H9 (cell line): ENCODE measurements around the gene DAZAP1. TPM values are rescaled to one million over a fixed set of nuclear protein-coding genes. Genes with fewer than 3 reads are reported as not detected.

Experiments used
- DNase-seq: peaks from one replicate; pipeline ENCODE4 v3.0.0-alpha.2; 2017
- H2AFZ ChIP-seq: one replicate; pipeline ENCODE4 v1.6.1; 2013; ENCODE audit warnings: mild to moderate bottlenecking, low read length, control low read depth, moderate library complexity
- H2AK5ac ChIP-seq: 2 replicates; pipeline ENCODE4 v1.6.1; 2013; ENCODE audit warnings: low read length, control low read depth, mixed read lengths; ENCODE audit not compliant: insufficient read length
- H2BK120ac ChIP-seq: one replicate; pipeline ENCODE4 v1.6.1; 2013; ENCODE audit warnings: low read depth, mild to moderate bottlenecking, low read length, control low read depth, inconsistent platforms; ENCODE audit not compliant: poor library complexity, severe bottlenecking
- H2BK12ac ChIP-seq: 2 replicates; pipeline ENCODE4 v1.6.1; 2013; ENCODE audit warnings: low read length, control low read depth, mixed read lengths, low read depth; ENCODE audit not compliant: insufficient read length
- H2BK15ac ChIP-seq: 2 replicates; pipeline ENCODE4 v1.6.1; 2013; ENCODE audit warnings: low read depth, low read length, control low read depth
- H2BK20ac ChIP-seq: one replicate; pipeline ENCODE4 v1.6.1; 2013; ENCODE audit warnings: low read depth, mild to moderate bottlenecking, low read length, control low read depth, inconsistent platforms; ENCODE audit not compliant: poor library complexity, severe bottlenecking
- H2BK5ac ChIP-seq: 2 replicates; pipeline ENCODE4 v1.6.1; 2013; ENCODE audit warnings: low read length, control low read depth, mixed read lengths; ENCODE audit not compliant: insufficient read length
- H3K14ac ChIP-seq: 2 replicates; pipeline ENCODE4 v1.6.1; 2013; ENCODE audit warnings: low read length, control low read depth; ENCODE audit not compliant: insufficient read depth
- H3K18ac ChIP-seq: 2 replicates; pipeline ENCODE4 v1.6.1; 2013; ENCODE audit warnings: low read depth, mild to moderate bottlenecking, mixed read lengths, low read length, control low read depth; ENCODE audit not compliant: insufficient read length
- H3K23ac ChIP-seq: 2 replicates; pipeline ENCODE4 v1.6.1; 2013; ENCODE audit warnings: low read length, control low read depth, mixed read lengths, low read depth; ENCODE audit not compliant: insufficient read length
- H3K23me2 ChIP-seq: 2 replicates; pipeline ENCODE4 v1.6.1; 2013; ENCODE audit warnings: low read depth, mild to moderate bottlenecking, mixed read lengths, low read length, control low read depth; ENCODE audit not compliant: insufficient read length, poor library complexity, severe bottlenecking
- H3K27ac ChIP-seq: 2 replicates; pipeline ENCODE4 v1.5.1; 2013; ENCODE audit warnings: low read length, control low read depth, mixed read lengths, low read depth; ENCODE audit not compliant: insufficient read length
- H3K27me3 ChIP-seq: 2 replicates; pipeline ENCODE4 v1.6.1; 2013; ENCODE audit warnings: low read length, control low read depth, inconsistent platforms; ENCODE audit not compliant: insufficient read depth
- H3K4ac ChIP-seq: 2 replicates; pipeline ENCODE4 v1.6.1; 2013; ENCODE audit warnings: low read depth, mild to moderate bottlenecking, control low read depth, inconsistent platforms, low read length, moderate library complexity
- H3K4me1 ChIP-seq: 2 replicates; pipeline ENCODE4 v1.6.1; 2013; ENCODE audit warnings: low read length, control low read depth, inconsistent platforms; ENCODE audit not compliant: insufficient read depth
- H3K4me2 ChIP-seq: 2 replicates; pipeline ENCODE4 v1.6.1; 2013; ENCODE audit warnings: low read length, control low read depth, mixed read lengths; ENCODE audit not compliant: insufficient read length, insufficient read depth
- H3K56ac ChIP-seq: 2 replicates; pipeline ENCODE4 v1.6.1; 2013; ENCODE audit warnings: low read depth, mild to moderate bottlenecking, mixed read lengths, low read length, control low read depth; ENCODE audit not compliant: insufficient read length
- H3K79me1 ChIP-seq: 2 replicates; pipeline ENCODE4 v1.6.1; 2013; ENCODE audit warnings: low read depth, mild to moderate bottlenecking, moderate library complexity, low read length, control low read depth, inconsistent platforms; ENCODE audit not compliant: insufficient read depth, poor library complexity, severe bottlenecking
- H3K79me2 ChIP-seq: 2 replicates; pipeline ENCODE4 v1.6.1; 2013; ENCODE audit warnings: low read length, control low read depth, inconsistent platforms; ENCODE audit not compliant: insufficient read depth
- H3K9ac ChIP-seq: 2 replicates; pipeline ENCODE4 v1.6.1; 2013; ENCODE audit warnings: low read length, control low read depth, mixed read lengths; ENCODE audit not compliant: insufficient read length; ENCODE audit errors: extremely low read depth
- H3K9me3 ChIP-seq: one replicate; pipeline ENCODE4 v1.6.1; 2013; ENCODE audit warnings: low read depth, low read length, inconsistent platforms; ENCODE audit not compliant: control insufficient read depth
- H3T11ph ChIP-seq: one replicate; pipeline ENCODE4 v1.6.1; 2013; ENCODE audit warnings: mild to moderate bottlenecking, low read length, control low read depth, inconsistent platforms
- H4K20me1 ChIP-seq: one replicate; pipeline ENCODE4 v1.6.1; 2013; ENCODE audit not compliant: control insufficient read depth, insufficient read length, insufficient read depth
- H4K5ac ChIP-seq: 2 replicates; pipeline ENCODE4 v1.6.1; 2013; ENCODE audit warnings: low read depth, mild to moderate bottlenecking, mixed read lengths, low read length, control low read depth; ENCODE audit not compliant: insufficient read length
- H4K8ac ChIP-seq: replicated peaks from 2 replicates; pipeline ENCODE4 v1.6.1; 2013; ENCODE audit warnings: low read length, control low read depth, mixed read lengths, low read depth; ENCODE audit not compliant: insufficient read length
- H4K91ac ChIP-seq: 2 replicates; pipeline ENCODE4 v1.6.1; 2013; ENCODE audit warnings: low read depth, mild to moderate bottlenecking, moderate library complexity, mixed read lengths, low read length, control low read depth; ENCODE audit not compliant: insufficient read length
- H3K27ac Mint-ChIP-seq, 3 experiments: 2 replicates in 2 of 3; 3 replicates in 1 of 3; pipeline ENCODE4 v1.8.0; 2020 to 2021; ENCODE audit warnings: mixed read lengths in 3 of 3, mild to moderate bottlenecking in 1 of 3, moderate library complexity in 1 of 3
- H3K27me3 Mint-ChIP-seq: 2 replicates; pipeline ENCODE4 v1.8.0; 2021; ENCODE audit warnings: low read depth, mild to moderate bottlenecking, moderate library complexity, mixed read lengths
- H3K36me3 Mint-ChIP-seq, 3 experiments: 2 replicates in 2 of 3; 3 replicates in 1 of 3; pipeline ENCODE4 v1.8.0; 2020 to 2021; ENCODE audit warnings: low read depth in 3 of 3, mixed read lengths in 3 of 3; ENCODE audit not compliant: insufficient read depth in 1 of 3
- H3K4me1 Mint-ChIP-seq, 2 experiments: 2 replicates each; pipeline ENCODE4 v1.8.0; 2020; ENCODE audit warnings: mixed read lengths in 2 of 2
- H3K4me3 Mint-ChIP-seq, 2 experiments: 2 replicates in 1 of 2; 3 replicates in 1 of 2; pipeline ENCODE4 v1.8.0; 2020 to 2021; ENCODE audit warnings: mild to moderate bottlenecking in 2 of 2, mixed read lengths in 2 of 2, moderate library complexity in 1 of 2
- H3K9me3 Mint-ChIP-seq, 2 experiments: 2 replicates in 1 of 2; 3 replicates in 1 of 2; pipeline ENCODE4 v1.8.0; 2020; ENCODE audit warnings: mild to moderate bottlenecking in 2 of 2, mixed read lengths in 2 of 2, moderate library complexity in 1 of 2
- CTCF ChIP-seq: fragments of 200-600 bp; sonication (generic); conservative IDR thresholded peaks from 3 replicates; pipeline ENCODE4 v1.8.0; 2021; ENCODE audit warnings: antibody characterized with exemption, mild to moderate bottlenecking
- WGBS: extraction: QIAGEN DNeasy Blood & Tissue Kit; methylation state at CpG from one replicate; pipeline ENCODE4 v1.1.7; 2013; ENCODE audit warnings: missing lambda C conversion rate, low lambda C conversion rate, mixed read lengths; ENCODE audit not compliant: insufficient read length; ENCODE audit errors: extremely low coverage; 5-methylcytosine and 5-hydroxymethylcytosine counted together
- total RNA-seq: library from RNA; stranded (reverse); gene quantifications from 2 replicates; pipeline ENCODE4 v1.2.1, GENCODE V29; 2021

DAZAP1 gene
- total RNA-seq, 1 experiment from 2014 or later: 265 TPM

GRCh38 chr19:1425902-1426301, 18.5 kb downstream of the DAZAP1 start:
- no peak overlapping the region for H2AFZ ChIP-seq
- H3K27me3 ChIP-seq: no peaks in the 10 kb centered on the region
- H4K91ac ChIP-seq: no peak overlapping the region
- no peak overlapping the region for H3K4me3 Mint-ChIP-seq
- H3K4ac ChIP-seq: no peak overlapping the region
- no peak overlapping the region for H3T11ph ChIP-seq
- DNase-seq: no peak
- no peak overlapping the region for H4K8ac ChIP-seq
- no peak overlapping the region for H2BK120ac ChIP-seq
- no peak overlapping the region for H3K23ac ChIP-seq
- H3K23me2 ChIP-seq: peaks cover 6% of the 10 kb centered on the region
- H4K5ac ChIP-seq: no peak overlapping the region
- no peak overlapping the region for H3K14ac ChIP-seq
- H3K4me1 ChIP-seq: no peaks in the 10 kb centered on the region
- peaks cover 3% of the 10 kb centered on the region for H3K79me1 ChIP-seq
- peaks cover 18 to 80% (median 62%) of the 10 kb centered on the region in 3 experiments for H3K36me3 Mint-ChIP-seq
- no peak overlapping the region for H3K4me2 ChIP-seq
- H3K18ac ChIP-seq: no peak overlapping the region
- H3K27ac ChIP-seq: no peak overlapping the region
- no peaks in the 10 kb centered on the region; the same call in 1 of the 2 replicates for H3K79me2 ChIP-seq
- WGBS: no CpG with 5 or more reads among the region's 14 CpGs
- no peak overlapping the region for H3K56ac ChIP-seq
- no peak overlapping the region for H2BK12ac ChIP-seq
- H2BK20ac ChIP-seq: no peak overlapping the region
- TF ChIP-seq CTCF: no peak
- no peak overlapping the region for H2BK15ac ChIP-seq
- H3K9me3 Mint-ChIP-seq: no peaks in the 10 kb centered on the region
- peak overlapping the region in 2 of 3 experiments; percentile 36 to 59; a peak in 1 of 7 replicates for H3K27ac Mint-ChIP-seq
- H3K4me1 Mint-ChIP-seq: peaks cover 0 to 20% of the 10 kb centered on the region in 2 experiments; a peak in 2 of 4 replicates
- no peak overlapping the region for H3K9ac ChIP-seq
- no peaks in the 10 kb centered on the region for H3K27me3 Mint-ChIP-seq
- H3K9me3 ChIP-seq: no peaks in the 10 kb centered on the region
- no peak overlapping the region for H2BK5ac ChIP-seq
- no peak overlapping the region for H2AK5ac ChIP-seq
- H4K20me1 ChIP-seq: no peaks in the 10 kb centered on the region
